ENCODE results near the gene NRG2.
A peak's percentile ranks its signal among the peaks of the same experiment; 100 is the strongest.

- TF ChIP-seq POLR2A (IDR thresholded peaks at IDR 0.05; ENCODE audit: control extremely low read depth in 1 of 2, low read depth in 2 of 2, low read length in 2 of 2) (no peak), TCF12 (IDR thresholded peaks at IDR 0.05; ENCODE audit: low read depth, low read length) (no peak), EZH2 (IDR thresholded peaks at IDR 0.05; ENCODE audit: low read depth, low read length, severe bottlenecking) (no peak), SP2 (IDR thresholded peaks at IDR 0.05; ENCODE audit: low read length) (no peak), POLR2AphosphoS5 (IDR thresholded peaks at IDR 0.05; ENCODE audit: low read depth, low read length) (no peak), GABPA (IDR thresholded peaks at IDR 0.05; ENCODE audit: borderline replicate concordance, insufficient read depth, low read length) (no peak), HDAC2 (IDR thresholded peaks at IDR 0.05; ENCODE audit: borderline replicate concordance in 1 of 2, low read depth in 2 of 2, low read length in 2 of 2) (no peak)
- TF ChIP-seq, protein P1, sequence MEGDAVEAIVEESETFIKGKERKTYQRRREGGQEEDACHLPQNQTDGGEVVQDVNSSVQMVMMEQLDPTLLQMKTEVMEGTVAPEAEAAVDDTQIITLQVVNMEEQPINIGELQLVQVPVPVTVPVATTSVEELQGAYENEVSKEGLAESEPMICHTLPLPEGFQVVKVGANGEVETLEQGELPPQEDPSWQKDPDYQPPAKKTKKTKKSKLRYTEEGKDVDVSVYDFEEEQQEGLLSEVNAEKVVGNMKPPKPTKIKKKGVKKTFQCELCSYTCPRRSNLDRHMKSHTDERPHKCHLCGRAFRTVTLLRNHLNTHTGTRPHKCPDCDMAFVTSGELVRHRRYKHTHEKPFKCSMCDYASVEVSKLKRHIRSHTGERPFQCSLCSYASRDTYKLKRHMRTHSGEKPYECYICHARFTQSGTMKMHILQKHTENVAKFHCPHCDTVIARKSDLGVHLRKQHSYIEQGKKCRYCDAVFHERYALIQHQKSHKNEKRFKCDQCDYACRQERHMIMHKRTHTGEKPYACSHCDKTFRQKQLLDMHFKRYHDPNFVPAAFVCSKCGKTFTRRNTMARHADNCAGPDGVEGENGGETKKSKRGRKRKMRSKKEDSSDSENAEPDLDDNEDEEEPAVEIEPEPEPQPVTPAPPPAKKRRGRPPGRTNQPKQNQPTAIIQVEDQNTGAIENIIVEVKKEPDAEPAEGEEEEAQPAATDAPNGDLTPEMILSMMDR (IDR thresholded peaks at IDR 0.05; ENCODE audit: control extremely low read depth in 1 of 3, insufficient read depth in 1 of 3, low read depth in 1 of 3, low read length in 3 of 3): peak in 2 of 3 experiments; percentile 9 to 31; a peak in 2 of 4 replicates
- TF ChIP-seq, protein P2, sequence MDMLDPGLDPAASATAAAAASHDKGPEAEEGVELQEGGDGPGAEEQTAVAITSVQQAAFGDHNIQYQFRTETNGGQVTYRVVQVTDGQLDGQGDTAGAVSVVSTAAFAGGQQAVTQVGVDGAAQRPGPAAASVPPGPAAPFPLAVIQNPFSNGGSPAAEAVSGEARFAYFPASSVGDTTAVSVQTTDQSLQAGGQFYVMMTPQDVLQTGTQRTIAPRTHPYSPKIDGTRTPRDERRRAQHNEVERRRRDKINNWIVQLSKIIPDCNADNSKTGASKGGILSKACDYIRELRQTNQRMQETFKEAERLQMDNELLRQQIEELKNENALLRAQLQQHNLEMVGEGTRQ (IDR thresholded peaks at IDR 0.05; ENCODE audit: low read length): no peak
Observed at GRCh38 chr5:139974661-139975060, 68.4 kb downstream of the NRG2 start.

Data from H1 (cell line).